ENCODE data around the gene AXL.
A peak's percentile ranks its signal among the peaks of the same experiment; 100 is the strongest.

AXL gene

GRCh38 chr19:41263042-41263849 lies 44.2 kb downstream of the AXL start:
- Histone ChIP-seq H3K4me1 (ENCODE audit: control insufficient read depth, insufficient read depth, low read length) (peaks cover 43% of the 10 kb centered on the region), H3K9ac (ENCODE audit: low read length in 2 of 2) (peak overlapping the region; percentile 81 to 96), H3K27me3 (ENCODE audit: control insufficient read depth in 1 of 2, insufficient read depth in 2 of 2, low read length in 2 of 2) (no peaks in the 10 kb centered on the region), H3K27ac (ENCODE audit: low read length) (peak overlapping the region; percentile 99), H3K4me3 (ENCODE audit: low read length in 2 of 2) (peak overlapping the region; percentile 87 to 91), H3K9me3 (ENCODE audit: control insufficient read depth in 2 of 2, low read length in 2 of 2) (no peaks in the 10 kb centered on the region), H3K36me3 (ENCODE audit: control insufficient read depth in 2 of 2, insufficient read depth in 2 of 2, low read length in 2 of 2) (peaks cover 19 to 20% of the 10 kb centered on the region in 2 donors)

GRCh38 chr19:41263850-41264580 lies 45.0 kb downstream of the AXL start, which contains the start of gene HNRNPUL1:
TSS of gene HNRNPUL1 (plus strand) at chr19:41264372. CDS start at chr19:41264504, 132 bp downstream.
- no peaks in the 10 kb centered on the region for H3K27me3 ChIP-seq (ENCODE audit: control insufficient read depth in 1 of 2, insufficient read depth in 2 of 2, low read length in 2 of 2)
- H3K4me3 ChIP-seq (ENCODE audit: low read length in 2 of 2) = peak within 1 kb of the TSS; percentile 91 to 92
- H3K27ac ChIP-seq (ENCODE audit: low read length) = peak within 1 kb of the TSS; percentile 99
- H3K9ac ChIP-seq (ENCODE audit: low read length in 2 of 2) = peak within 1 kb of the TSS; percentile 92 to 96
- H3K9me3 ChIP-seq (ENCODE audit: control insufficient read depth in 2 of 2, low read length in 2 of 2) = no peaks in the 10 kb centered on the region
- peaks cover 43% of the 10 kb centered on the region for H3K4me1 ChIP-seq (ENCODE audit: control insufficient read depth, insufficient read depth, low read length)
- H3K36me3 ChIP-seq (ENCODE audit: control insufficient read depth in 2 of 2, insufficient read depth in 2 of 2, low read length in 2 of 2) = peaks cover 18 to 20% of the 10 kb centered on the region in 2 donors

- Histone ChIP-seq H3K27me3 (ENCODE audit: control insufficient read depth in 1 of 2, insufficient read depth in 2 of 2, low read length in 2 of 2) (no peaks in the 10 kb centered on the region), H3K4me1 (ENCODE audit: control insufficient read depth, insufficient read depth, low read length) (peaks cover 43% of the 10 kb centered on the region), H3K36me3 (ENCODE audit: control insufficient read depth in 2 of 2, insufficient read depth in 2 of 2, low read length in 2 of 2) (peaks cover 18 to 19% of the 10 kb centered on the region in 2 donors), H3K27ac (ENCODE audit: low read length) (peak overlapping the region; percentile 97), H3K9ac (ENCODE audit: low read length in 2 of 2) (peak overlapping the region; percentile 92 to 93), H3K4me3 (ENCODE audit: low read length in 2 of 2) (peak overlapping the region; percentile 86 to 92), H3K9me3 (ENCODE audit: control insufficient read depth in 2 of 2, low read length in 2 of 2) (no peaks in the 10 kb centered on the region)
Observed at GRCh38 chr19:41264581-41265394, 45.8 kb downstream of the AXL start.

- peak overlapping the region; percentile 86 to 92 for H3K4me3 ChIP-seq (ENCODE audit: low read length in 2 of 2)
- H3K9ac ChIP-seq (ENCODE audit: low read length in 2 of 2) = peak overlapping the region; percentile 92 to 93
- peaks cover 43% of the 10 kb centered on the region for H3K4me1 ChIP-seq (ENCODE audit: control insufficient read depth, insufficient read depth, low read length)
- peaks cover 16 to 17% of the 10 kb centered on the region in 2 donors for H3K36me3 ChIP-seq (ENCODE audit: control insufficient read depth in 2 of 2, insufficient read depth in 2 of 2, low read length in 2 of 2)
- no peaks in the 10 kb centered on the region for H3K27me3 ChIP-seq (ENCODE audit: control insufficient read depth in 1 of 2, insufficient read depth in 2 of 2, low read length in 2 of 2)
- peak overlapping the region; percentile 97 for H3K27ac ChIP-seq (ENCODE audit: low read length)
- no peaks in the 10 kb centered on the region for H3K9me3 ChIP-seq (ENCODE audit: control insufficient read depth in 2 of 2, low read length in 2 of 2)
Observed at GRCh38 chr19:41265395-41266153, 46.6 kb downstream of the AXL start.

- H3K36me3 ChIP-seq (ENCODE audit: control insufficient read depth in 2 of 2, insufficient read depth in 2 of 2, low read length in 2 of 2) = peaks cover 51% of the 10 kb centered on the region in 2 donors
- no peaks in the 10 kb centered on the region for H3K9me3 ChIP-seq (ENCODE audit: control insufficient read depth in 2 of 2, low read length in 2 of 2)
- H3K27ac ChIP-seq (ENCODE audit: low read length) = no peak overlapping the region
- peaks cover 31% of the 10 kb centered on the region for H3K4me1 ChIP-seq (ENCODE audit: control insufficient read depth, insufficient read depth, low read length)
- H3K27me3 ChIP-seq (ENCODE audit: control insufficient read depth in 1 of 2, insufficient read depth in 2 of 2, low read length in 2 of 2) = no peaks in the 10 kb centered on the region
- no peak overlapping the region for H3K9ac ChIP-seq (ENCODE audit: low read length in 2 of 2)
- H3K4me3 ChIP-seq (ENCODE audit: low read length in 2 of 2) = no peak overlapping the region
Observed at GRCh38 chr19:41269055-41269454, 50.0 kb downstream of the AXL start.

GRCh38 chr19:41269571-41269970 lies 50.5 kb downstream of the AXL start:
- Histone ChIP-seq H3K4me3 (ENCODE audit: low read length in 2 of 2) (no peak overlapping the region), H3K9ac (ENCODE audit: low read length in 2 of 2) (no peak overlapping the region), H3K4me1 (ENCODE audit: control insufficient read depth, insufficient read depth, low read length) (peaks cover 31% of the 10 kb centered on the region), H3K36me3 (ENCODE audit: control insufficient read depth in 2 of 2, insufficient read depth in 2 of 2, low read length in 2 of 2) (peaks cover 56 to 57% of the 10 kb centered on the region in 2 donors), H3K27ac (ENCODE audit: low read length) (no peak overlapping the region), H3K9me3 (ENCODE audit: control insufficient read depth in 2 of 2, low read length in 2 of 2) (no peaks in the 10 kb centered on the region), H3K27me3 (ENCODE audit: control insufficient read depth in 1 of 2, insufficient read depth in 2 of 2, low read length in 2 of 2) (no peaks in the 10 kb centered on the region)

GRCh38 chr19:41273076-41273475 lies 54.1 kb downstream of the AXL start:
- Histone ChIP-seq H3K27ac (ENCODE audit: low read length) (no peak overlapping the region), H3K4me1 (ENCODE audit: control insufficient read depth, insufficient read depth, low read length) (peaks cover 2% of the 10 kb centered on the region), H3K9ac (ENCODE audit: low read length in 2 of 2) (no peak overlapping the region), H3K9me3 (ENCODE audit: control insufficient read depth in 2 of 2, low read length in 2 of 2) (no peaks in the 10 kb centered on the region), H3K36me3 (ENCODE audit: control insufficient read depth in 2 of 2, insufficient read depth in 2 of 2, low read length in 2 of 2) (peaks cover 80 to 82% of the 10 kb centered on the region in 2 donors), H3K4me3 (ENCODE audit: low read length in 2 of 2) (no peak overlapping the region), H3K27me3 (ENCODE audit: control insufficient read depth in 1 of 2, insufficient read depth in 2 of 2, low read length in 2 of 2) (no peaks in the 10 kb centered on the region)

- Histone ChIP-seq H3K36me3 (ENCODE audit: control insufficient read depth in 2 of 2, insufficient read depth in 2 of 2, low read length in 2 of 2) (peaks cover 82% of the 10 kb centered on the region in 2 donors), H3K9ac (ENCODE audit: low read length in 2 of 2) (no peak overlapping the region), H3K4me3 (ENCODE audit: low read length in 2 of 2) (no peak overlapping the region), H3K27me3 (ENCODE audit: control insufficient read depth in 1 of 2, insufficient read depth in 2 of 2, low read length in 2 of 2) (no peaks in the 10 kb centered on the region), H3K9me3 (ENCODE audit: control insufficient read depth in 2 of 2, low read length in 2 of 2) (no peaks in the 10 kb centered on the region), H3K27ac (ENCODE audit: low read length) (no peak overlapping the region), H3K4me1 (ENCODE audit: control insufficient read depth, insufficient read depth, low read length) (no peaks in the 10 kb centered on the region)
Observed at GRCh38 chr19:41274802-41275201, 55.8 kb downstream of the AXL start.

- no peaks in the 10 kb centered on the region for H3K4me1 ChIP-seq (ENCODE audit: control insufficient read depth, insufficient read depth, low read length)
- H3K27me3 ChIP-seq (ENCODE audit: control insufficient read depth in 1 of 2, insufficient read depth in 2 of 2, low read length in 2 of 2) = no peaks in the 10 kb centered on the region
- H3K36me3 ChIP-seq (ENCODE audit: control insufficient read depth in 2 of 2, insufficient read depth in 2 of 2, low read length in 2 of 2) = peaks cover 88 to 89% of the 10 kb centered on the region in 2 donors
- H3K4me3 ChIP-seq (ENCODE audit: low read length in 2 of 2) = no peak overlapping the region
- no peak overlapping the region for H3K27ac ChIP-seq (ENCODE audit: low read length)
- H3K9me3 ChIP-seq (ENCODE audit: control insufficient read depth in 2 of 2, low read length in 2 of 2) = no peaks in the 10 kb centered on the region
- H3K9ac ChIP-seq (ENCODE audit: low read length in 2 of 2) = no peak overlapping the region
Observed at GRCh38 chr19:41276231-41276630, 57.2 kb downstream of the AXL start.

- Histone ChIP-seq H3K4me3 (ENCODE audit: low read length in 2 of 2) (no peak overlapping the region), H3K9me3 (ENCODE audit: control insufficient read depth in 2 of 2, low read length in 2 of 2) (no peaks in the 10 kb centered on the region), H3K9ac (ENCODE audit: low read length in 2 of 2) (no peak overlapping the region), H3K27ac (ENCODE audit: low read length) (no peak overlapping the region), H3K27me3 (ENCODE audit: control insufficient read depth in 1 of 2, insufficient read depth in 2 of 2, low read length in 2 of 2) (no peaks in the 10 kb centered on the region), H3K4me1 (ENCODE audit: control insufficient read depth, insufficient read depth, low read length) (no peaks in the 10 kb centered on the region), H3K36me3 (ENCODE audit: control insufficient read depth in 2 of 2, insufficient read depth in 2 of 2, low read length in 2 of 2) (peaks cover 79% of the 10 kb centered on the region in 2 donors)
Observed at GRCh38 chr19:41278478-41278877, 59.5 kb downstream of the AXL start.

Measured in stomach smooth muscle (tissue), 2 donors.